NCI-H2171 (cell line): Measurements from ENCODE around the gene EDARADD.
"Not testable (repeated sequence)": the region's sequence is repeated elsewhere in the genome, so short reads cannot be mapped to it uniquely, and the experiment has no call there.

Experiments used
- DNase-seq: peaks from one replicate; lab custom pipeline; 2025; lab: John Stamatoyannopoulos, UW

The EDARADD gene

DNA sequence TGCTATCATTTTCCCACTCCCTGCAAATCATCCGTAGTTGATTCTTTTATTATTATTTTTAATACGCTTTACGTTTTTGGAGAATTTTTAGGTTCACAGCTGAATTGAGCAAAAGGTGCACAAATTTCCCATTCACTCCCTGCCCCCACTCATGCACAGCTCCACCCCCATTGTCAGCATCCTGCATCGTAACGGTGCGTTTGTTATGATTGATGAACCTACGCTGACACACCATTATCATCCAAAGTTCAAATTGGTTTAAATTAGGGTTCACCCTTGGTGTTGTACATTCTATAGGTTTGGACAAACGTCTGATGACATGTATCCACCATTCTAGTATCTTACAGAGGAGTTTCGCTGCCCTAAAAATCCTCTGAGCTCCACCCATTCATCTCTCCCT lies 44.5 kb downstream of the EDARADD start:
- no peak for DNase-seq

GRCh38 chr1:236440373-236440772 lies 46.3 kb downstream of the EDARADD start:
- DNase-seq: no peak

DNA sequence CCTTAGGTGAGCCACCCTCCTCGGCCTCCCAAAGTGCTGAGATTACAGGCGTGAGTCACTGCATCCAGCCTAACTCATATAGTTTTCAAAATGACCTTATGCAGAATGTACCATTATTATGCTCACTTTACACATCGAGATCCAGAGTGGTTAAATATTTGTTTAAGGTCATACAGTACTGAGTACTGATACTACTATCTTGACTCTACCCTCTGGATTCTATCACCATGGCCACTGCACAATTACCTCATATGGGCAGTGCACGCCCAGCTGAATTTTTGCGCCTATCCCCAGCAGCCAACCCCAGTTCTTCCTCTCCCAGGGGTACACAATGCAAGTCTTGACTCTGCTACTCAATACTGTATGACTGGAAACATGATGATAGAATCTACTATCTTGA lies 56.7 kb downstream of the EDARADD start:
- DNase-seq: no peak

GRCh38 chr1:236451796-236452373 lies 57.8 kb downstream of the EDARADD start:
- no peak for DNase-seq

- no peak for DNase-seq
These were observed 61.2 kb downstream of the EDARADD start for GRCh38 chr1:236455243-236455642.

DNA sequence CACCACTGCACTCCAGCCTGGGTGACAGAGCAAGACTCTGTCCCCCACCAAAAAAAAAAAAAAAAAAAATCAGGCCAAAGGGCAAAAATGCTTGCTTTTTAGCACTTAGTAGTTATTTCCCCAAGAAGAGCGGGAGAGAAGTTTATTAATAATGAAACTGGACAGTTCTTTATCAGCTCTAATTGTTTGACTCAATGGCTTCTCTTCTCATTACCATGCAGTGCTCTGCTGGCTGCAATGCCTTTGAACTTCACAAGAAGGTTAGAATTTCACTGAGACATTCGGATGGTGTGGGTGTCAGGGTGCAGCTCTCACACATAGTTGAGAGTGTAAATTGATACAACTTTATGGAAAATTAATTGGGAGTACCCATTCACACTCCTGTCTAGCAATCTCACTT lies 63.7 kb downstream of the EDARADD start:
- no peak for DNase-seq

- DNase-seq: no peak
These were observed 64.9 kb downstream of the EDARADD start for GRCh38 chr1:236458996-236459395.

- DNase-seq: no peak
These were observed 66.0 kb downstream of the EDARADD start for GRCh38 chr1:236460103-236460502.

GRCh38 chr1:236464197-236464596 lies 70.1 kb downstream of the EDARADD start:
- not testable (repeated sequence) for DNase-seq

DNA sequence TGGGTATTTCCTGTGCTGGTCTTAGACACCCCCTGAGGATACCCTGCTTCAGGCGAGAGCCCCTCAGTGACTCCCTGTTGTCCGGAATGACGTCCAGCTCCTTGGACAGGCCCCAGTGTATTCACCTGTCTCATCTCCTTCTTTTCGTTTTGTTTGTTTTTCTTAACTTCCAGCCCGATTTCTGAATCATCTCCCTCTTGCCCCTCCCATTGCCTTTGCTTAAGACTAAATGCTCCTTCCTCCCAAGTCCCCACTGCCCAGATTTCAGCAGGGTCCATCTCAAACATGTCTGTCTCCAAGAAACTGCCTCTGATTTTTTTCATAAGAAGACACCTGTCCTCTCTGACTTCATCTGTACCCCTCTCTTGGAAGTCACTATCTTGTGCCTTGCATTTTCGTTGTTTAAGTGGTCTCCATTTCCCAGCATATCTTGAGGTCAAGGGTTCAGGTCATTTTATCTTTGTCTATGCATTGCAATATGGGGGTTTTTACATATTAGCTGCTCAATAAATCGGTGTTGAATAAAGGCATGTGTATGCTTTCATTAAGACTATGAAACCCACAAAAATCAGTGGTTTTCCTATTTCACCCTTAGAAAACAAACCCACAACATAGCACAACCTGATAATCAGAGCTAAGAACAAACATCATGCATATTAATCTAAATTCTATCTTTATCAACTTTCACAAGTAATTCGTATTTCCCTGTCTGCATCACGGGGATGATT lies 71.3 kb downstream of the EDARADD start:
- no peak for DNase-seq

- DNase-seq: no peak
These were observed 71.8 kb downstream of the EDARADD start for GRCh38 chr1:236465959-236466303.

DNA sequence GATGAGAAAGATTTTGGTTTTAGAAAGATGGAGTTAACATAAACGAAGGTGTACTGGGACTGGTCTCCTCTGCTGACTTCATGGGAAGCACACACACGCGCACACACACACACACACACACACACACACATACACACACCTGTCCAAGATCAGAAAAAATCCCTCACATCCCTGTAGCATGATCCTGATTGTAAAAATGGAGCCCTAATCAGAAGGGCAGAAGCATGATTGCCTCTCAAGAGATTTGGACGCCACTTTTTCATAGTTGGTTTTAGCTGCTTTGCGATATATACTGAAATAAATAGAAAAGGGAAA lies 73.2 kb downstream of the EDARADD start:
- DNase-seq: no peak

DNA sequence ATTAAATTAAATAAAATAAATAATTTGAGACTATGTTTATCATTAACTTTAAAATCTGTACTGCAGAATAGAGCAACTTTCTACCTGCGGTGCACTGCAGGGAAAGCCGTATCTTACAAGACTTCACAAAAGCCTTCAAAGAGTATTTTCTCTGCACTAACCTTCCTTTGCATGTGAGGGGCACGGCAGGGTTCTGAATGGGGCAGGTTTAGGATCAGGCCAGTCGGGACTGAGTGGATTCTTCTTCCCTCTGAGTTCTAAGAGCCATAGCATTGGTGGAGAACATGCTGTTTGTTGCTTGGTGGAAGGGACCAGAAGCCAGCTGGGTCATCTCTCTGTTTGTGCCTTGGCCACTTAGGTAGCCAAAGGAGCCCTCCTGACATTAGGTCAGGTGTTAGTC lies 74.5 kb downstream of the EDARADD start:
- DNase-seq: no peak

DNA sequence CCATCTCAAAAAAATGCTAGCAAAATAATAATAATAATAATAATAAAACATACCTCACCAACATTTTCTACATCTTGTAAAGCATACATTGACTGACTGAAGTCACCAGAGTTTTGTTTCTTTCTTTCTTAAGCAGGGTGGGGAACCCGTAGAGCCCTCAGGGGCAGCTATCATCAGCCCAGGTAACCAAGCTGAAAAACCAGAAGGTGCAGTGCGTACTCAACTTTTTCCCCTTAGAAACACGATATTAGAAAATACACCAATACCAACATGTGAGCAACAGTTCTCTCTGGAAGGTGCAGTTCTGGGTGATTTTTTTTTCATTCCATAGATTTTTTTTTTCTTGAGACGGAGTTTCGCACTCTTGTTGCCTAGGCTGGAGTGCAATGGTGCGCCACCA lies 75.4 kb downstream of the EDARADD start:
- no peak for DNase-seq

DNA sequence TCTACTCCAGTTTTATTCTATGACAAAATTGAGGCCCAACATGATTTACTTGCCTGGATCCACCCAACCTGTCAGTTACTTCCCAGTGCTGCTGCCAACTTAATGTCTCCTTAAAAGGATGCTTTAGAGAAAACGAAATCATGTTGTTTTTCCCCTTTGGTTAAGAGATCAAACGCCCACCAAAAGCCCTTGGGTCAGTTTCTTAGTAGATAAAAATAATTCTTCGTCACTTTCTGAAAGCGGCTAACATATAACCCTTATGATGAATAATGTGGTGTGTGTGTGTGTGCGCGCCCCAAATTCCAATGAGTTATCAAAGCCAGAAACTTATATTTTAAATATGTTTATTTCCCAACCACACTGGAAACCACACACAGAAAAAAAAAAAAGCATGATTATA lies 77.0 kb downstream of the EDARADD start:
- no peak for DNase-seq

GRCh38 chr1:236471653-236472052 lies 77.6 kb downstream of the EDARADD start:
- no peak for DNase-seq

DNA sequence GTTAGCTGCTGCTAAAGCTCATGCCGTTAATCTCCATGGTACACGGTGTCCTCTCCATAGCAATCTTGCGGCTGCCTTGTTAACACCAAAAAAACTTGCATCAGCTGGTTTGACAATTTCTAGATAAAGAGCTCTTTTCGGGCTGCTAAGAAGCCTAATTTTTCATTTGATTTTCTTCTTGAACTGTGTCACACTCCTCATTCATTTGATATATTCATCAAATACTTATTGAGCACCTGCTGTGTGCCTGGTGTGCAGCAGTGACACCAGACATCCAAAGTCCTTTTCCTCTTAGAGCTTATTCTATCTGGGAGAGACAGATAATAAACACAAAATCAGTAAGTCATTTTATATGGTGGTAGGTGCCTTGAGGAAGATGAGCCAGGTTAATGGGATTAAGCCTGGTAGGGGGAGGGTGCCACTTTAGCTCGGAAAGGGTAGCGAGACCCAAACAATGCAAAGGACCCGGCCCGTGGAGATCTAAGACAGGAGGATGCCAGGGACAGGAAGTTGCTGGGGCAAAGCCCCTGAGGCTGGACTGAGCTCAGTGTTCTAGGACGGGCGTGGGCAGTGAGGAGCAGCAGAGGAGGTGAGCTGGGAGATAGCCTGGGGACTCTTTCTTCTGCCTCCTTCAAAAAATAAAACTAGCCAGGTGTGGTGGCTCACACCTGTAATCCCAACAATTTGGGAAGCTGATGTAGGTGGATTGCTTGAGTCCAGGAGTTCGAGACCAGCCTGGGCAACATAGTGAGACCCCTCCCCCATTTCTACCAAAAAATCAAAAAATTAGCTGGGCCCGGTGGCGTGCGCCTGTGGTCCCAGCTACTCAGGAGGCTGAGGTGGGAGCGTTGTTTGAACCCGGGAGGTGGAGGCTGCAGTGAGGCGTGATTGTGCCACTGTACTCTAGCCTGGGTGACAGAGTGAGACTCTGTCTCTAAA lies 79.0 kb downstream of the EDARADD start:
- no peak for DNase-seq

GRCh38 chr1:236476019-236476418 lies 81.9 kb downstream of the EDARADD start:
- no peak for DNase-seq

DNA sequence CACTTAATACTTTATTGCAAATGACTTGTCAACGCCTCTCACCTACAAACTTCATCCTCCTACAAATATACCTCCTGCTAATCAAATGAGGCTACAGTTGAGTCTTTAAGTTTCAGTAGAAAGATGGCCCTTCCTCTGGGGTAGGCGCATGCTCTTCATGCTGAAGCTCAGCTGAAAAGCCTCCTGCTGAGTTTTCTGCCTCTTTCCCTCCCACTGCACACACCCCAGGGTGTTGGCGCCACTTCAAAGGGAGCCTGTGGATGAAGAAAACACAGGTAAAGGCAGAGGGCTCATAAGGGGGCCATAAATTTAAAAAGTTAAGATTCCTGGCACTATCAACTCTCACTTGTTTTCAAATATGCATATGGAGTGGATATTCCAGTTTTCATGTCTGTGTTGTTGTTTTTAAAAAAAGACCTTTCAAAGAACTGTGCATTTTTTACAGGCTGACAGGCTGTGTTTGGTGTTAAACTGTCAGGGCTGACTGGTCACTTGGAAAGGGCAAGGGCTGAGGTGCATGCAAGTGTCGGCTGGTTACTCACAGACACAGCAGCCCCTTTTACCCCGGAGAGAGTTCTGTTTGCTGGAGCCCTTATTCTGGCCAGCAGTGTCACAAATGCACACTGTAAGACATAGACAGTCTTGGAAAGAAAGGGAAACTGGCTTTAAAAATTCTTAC lies 86.8 kb downstream of the EDARADD start:
- DNase-seq: no peak

- no peak for DNase-seq
These were observed 90.4 kb downstream of the EDARADD start for GRCh38 chr1:236484310-236484971.

GRCh38 chr1:236486356-236487002 lies 92.4 kb downstream of the EDARADD start:
- DNase-seq: no peak

- not testable (repeated sequence) for DNase-seq
These were observed 95.1 kb downstream of the EDARADD start for GRCh38 chr1:236489161-236489560.
